H1 (cell line): ENCODE measurements around the gene CCDC136. TPM values are rescaled to one million over a fixed set of nuclear protein-coding genes. Genes with fewer than 3 reads are reported as not detected.

Source experiments
- CTCF ChIA-PET: fragments of 300-600 bp; sonication (Branson Sonifier 250); formaldehyde crosslinking; loops from one replicate; lab custom pipeline; 2021; ENCODE audit not compliant: partially characterized antibody; lab: Charles Lee
- POLR2A ChIA-PET: fragments of 300-600 bp; sonication (Branson Sonifier 250); formaldehyde crosslinking; loops from one replicate; lab custom pipeline; 2021; ENCODE audit warnings: inconsistent platforms; ENCODE audit not compliant: partially characterized antibody; lab: Charles Lee
- DNase-seq, 2 experiments: peaks; one replicate each; pipeline versions ENCODE4 v3.0.0 to v3.0.0-alpha.2; 2010 to 2022; ENCODE audit warnings: low spot score in 2 of 2, low read depth in 1 of 2, mixed read lengths in 1 of 2
- FAIRE-seq: peaks from 2 replicates; lab custom pipeline; 2011; peaks lifted over from hg19 to GRCh38; lab: Jason Lieb, UNC
- H2AFZ ChIP-seq: 2 replicates; pipeline ENCODE4 v1.8.1; 2012; ENCODE audit warnings: low read length, inconsistent platforms
- H2AK5ac ChIP-seq: 2 replicates; pipeline ENCODE4 v1.6.1; 2013; ENCODE audit warnings: low read depth, low read length
- H2BK120ac ChIP-seq: replicated peaks from 2 replicates; pipeline ENCODE3; 2013; ENCODE audit warnings: low read depth, low read length, inconsistent platforms
- H2BK12ac ChIP-seq: 2 replicates; pipeline ENCODE4 v1.6.1; 2013; ENCODE audit warnings: low read depth, low read length
- H2BK15ac ChIP-seq: 2 replicates; pipeline ENCODE4 v1.6.1; 2013; ENCODE audit warnings: low read length
- H2BK20ac ChIP-seq: 2 replicates; pipeline ENCODE4 v1.6.1; 2013; ENCODE audit warnings: low read length
- H2BK5ac ChIP-seq: 2 replicates; pipeline ENCODE4 v1.6.1; 2013; ENCODE audit warnings: low read depth, low read length
- H3K14ac ChIP-seq: 2 replicates; pipeline ENCODE4 v1.6.1; 2013; ENCODE audit warnings: inconsistent platforms; ENCODE audit not compliant: insufficient read length
- H3K18ac ChIP-seq: 2 replicates; pipeline ENCODE4 v1.6.1; 2013; ENCODE audit warnings: low read length; ENCODE audit errors: extremely low read depth
- H3K23ac ChIP-seq: 2 replicates; pipeline ENCODE4 v1.6.1; 2013; ENCODE audit warnings: inconsistent platforms; ENCODE audit not compliant: insufficient read length
- H3K23me2 ChIP-seq: 2 replicates; pipeline ENCODE4 v1.6.1; 2013; ENCODE audit warnings: low read depth, low read length
- H3K27ac ChIP-seq: 2 replicates; pipeline ENCODE4 v1.6.1; 2011; ENCODE audit warnings: low read depth, low read length, inconsistent platforms
- H3K27me3 ChIP-seq, 4 experiments: replicated peaks in 1 of 4; 1 replicate in 1 of 4; 2 replicates in 3 of 4; pipeline versions ENCODE4 v1.6.1 to v1.8.1; 2011 to 2013; ENCODE audit warnings: low read length in 3 of 4, mild to moderate bottlenecking in 3 of 4, inconsistent platforms in 2 of 4, mixed read lengths in 2 of 4, moderate library complexity in 1 of 4; ENCODE audit not compliant: control insufficient read depth in 3 of 4, insufficient read depth in 3 of 4; ENCODE audit errors: extremely low read depth in 1 of 4
- H3K36me3 ChIP-seq, 4 experiments: 2 replicates each; pipeline versions ENCODE4 v1.6.1 to v1.8.1; 2011 to 2013; ENCODE audit warnings: mild to moderate bottlenecking in 4 of 4, low read length in 3 of 4, moderate library complexity in 2 of 4, control low read depth in 1 of 4, inconsistent platforms in 1 of 4; ENCODE audit not compliant: insufficient read depth in 4 of 4, control insufficient read depth in 2 of 4
- H3K4ac ChIP-seq: replicated peaks from 2 replicates; pipeline ENCODE3; 2013; ENCODE audit warnings: low read length, low read depth, mixed read lengths, inconsistent platforms; ENCODE audit not compliant: insufficient read length
- H3K4me1 ChIP-seq, 4 experiments: replicated peaks in 1 of 4; 1 replicate in 1 of 4; 2 replicates in 3 of 4; pipeline versions ENCODE4 v1.6.1 to v1.8.1; 2011 to 2013; ENCODE audit warnings: low read length in 3 of 4, inconsistent platforms in 2 of 4, mixed read lengths in 1 of 4; ENCODE audit not compliant: insufficient read depth in 4 of 4, control insufficient read depth in 3 of 4
- H3K4me2 ChIP-seq, 2 experiments: 2 replicates each; pipeline versions ENCODE4 v1.6.1 to v1.8.1; 2011 to 2013; ENCODE audit warnings: low read depth in 2 of 2, low read length in 2 of 2, control low read depth in 1 of 2, inconsistent platforms in 1 of 2, mild to moderate bottlenecking in 1 of 2; ENCODE audit not compliant: insufficient read depth in 1 of 2
- H3K4me3 ChIP-seq, 4 experiments: fragments of 200-600, 300-600 bp in 1 of 4; sonication (generic), shearing (Covaris generic), sonication (Bioruptor Twin) in 1 of 4; 2 replicates each; pipeline versions ENCODE4 v1.5.1 to v1.8.1; 2011 to 2016; ENCODE audit warnings: low read length in 4 of 4, low read depth in 3 of 4, control low read depth in 2 of 4, inconsistent platforms in 2 of 4, mild to moderate bottlenecking in 2 of 4, mixed read lengths in 1 of 4, moderate library complexity in 1 of 4; ENCODE audit not compliant: insufficient read depth in 2 of 4; ENCODE audit errors: extremely low read depth in 1 of 4
- H3K56ac ChIP-seq: replicated peaks from 2 replicates; pipeline ENCODE3; 2013; ENCODE audit warnings: low read depth, mild to moderate bottlenecking, mixed read lengths, low read length, inconsistent platforms; ENCODE audit not compliant: insufficient read length
- H3K79me1 ChIP-seq: 2 replicates; pipeline ENCODE4 v1.6.1; 2013; ENCODE audit warnings: low read depth, low read length, control low read depth
- H3K79me2 ChIP-seq, 2 experiments: 2 replicates each; pipeline versions ENCODE4 v1.6.1 to v1.8.1; 2012 to 2013; ENCODE audit warnings: low read length in 2 of 2, mild to moderate bottlenecking in 2 of 2, inconsistent platforms in 1 of 2; ENCODE audit not compliant: insufficient read depth in 2 of 2, control insufficient read depth in 1 of 2
- H3K9ac ChIP-seq, 4 experiments: replicated peaks in 1 of 4; 1 replicate in 1 of 4; 2 replicates in 3 of 4; pipeline versions ENCODE4 v1.6.1 to v1.8.1; 2011 to 2013; ENCODE audit warnings: low read depth in 3 of 4, low read length in 3 of 4, control low read depth in 2 of 4, mild to moderate bottlenecking in 2 of 4, moderate library complexity in 2 of 4, inconsistent platforms in 1 of 4; ENCODE audit errors: extremely low read depth in 1 of 4
- H3K9me3 ChIP-seq, 2 experiments: 2 replicates each; pipeline versions ENCODE4 v1.6.1 to v1.8.1; 2012 to 2013; ENCODE audit warnings: mild to moderate bottlenecking in 2 of 2, moderate library complexity in 2 of 2, control low read depth in 1 of 2, inconsistent platforms in 1 of 2, low read depth in 1 of 2, low read length in 1 of 2, mixed read lengths in 1 of 2; ENCODE audit not compliant: insufficient read depth in 2 of 2
- H4K20me1 ChIP-seq, 2 experiments: replicated peaks in 1 of 2; 2 replicates each; pipeline versions ENCODE3 to v1.8.1; 2011 to 2013; ENCODE audit warnings: inconsistent platforms in 2 of 2, low read length in 2 of 2, mild to moderate bottlenecking in 1 of 2; ENCODE audit not compliant: insufficient read depth in 2 of 2, control insufficient read depth in 1 of 2
- H4K5ac ChIP-seq: 2 replicates; pipeline ENCODE4 v1.6.1; 2013; ENCODE audit warnings: low read length, low read depth, mixed read lengths, inconsistent platforms; ENCODE audit not compliant: insufficient read length
- H4K8ac ChIP-seq: 2 replicates; pipeline ENCODE4 v1.8.0; 2013; ENCODE audit warnings: mild to moderate bottlenecking, moderate library complexity, low read length, inconsistent platforms; ENCODE audit not compliant: insufficient read depth; ENCODE audit errors: extremely low read depth
- H4K91ac ChIP-seq: replicated peaks from 2 replicates; pipeline ENCODE3; 2013; ENCODE audit warnings: low read length, mixed read lengths, inconsistent platforms; ENCODE audit not compliant: insufficient read length
- ASH2L ChIP-seq: fragments of 200-600, 300-600 bp; sonication (generic); IDR thresholded peaks from one replicate; pipeline ENCODE4 v1.7.1; 2017; ENCODE audit warnings: low read length
- BRCA1 ChIP-seq: IDR thresholded peaks from 2 replicates; pipeline ENCODE4 v1.6.1; 2012; ENCODE audit warnings: low read depth, low read length, improper control_type of control experiment
- PHF8 ChIP-seq: fragments of 200-600 bp; sonication (generic); conservative IDR thresholded peaks from 2 replicates; pipeline ENCODE4 v1.7.1; 2012; ENCODE audit warnings: low read depth, mild to moderate bottlenecking, inconsistent platforms, low read length, moderate library complexity
- RAD21 ChIP-seq, 2 experiments: IDR thresholded peaks in 1 of 2; conservative IDR thresholded peaks in 1 of 2; 2 replicates each; pipeline ENCODE4 v1.6.1; 2011; ENCODE audit warnings: low read depth in 2 of 2, low read length in 2 of 2, improper control_type of control experiment in 1 of 2, inconsistent platforms in 1 of 2, mild to moderate bottlenecking in 1 of 2, moderate library complexity in 1 of 2
- RFX5 ChIP-seq: IDR thresholded peaks from 2 replicates; pipeline ENCODE4 v1.6.1; 2011; ENCODE audit warnings: low read depth, low read length, improper control_type of control experiment, borderline replicate concordance
- RXRA ChIP-seq: IDR thresholded peaks from 2 replicates; pipeline ENCODE4 v1.6.1; 2011; ENCODE audit warnings: low read depth, mild to moderate bottlenecking, low read length, moderate library complexity; ENCODE audit not compliant: insufficient read depth
- WGBS, 2 experiments: shearing (Covaris generic) in 1 of 2; methylation state at CpG; one replicate each; pipeline versions ENCODE4 v1.1.6 to v1.1.7; 2013 to 2015; ENCODE audit warnings: low lambda C conversion rate in 2 of 2, mixed read lengths in 2 of 2, inconsistent platforms in 1 of 2, low coverage in 1 of 2, missing lambda C conversion rate in 1 of 2; ENCODE audit not compliant: insufficient replicate concordance in 2 of 2, insufficient coverage in 1 of 2, insufficient read length in 1 of 2; ENCODE audit errors: extremely low coverage in 1 of 2, missing lambda C conversion rate in 1 of 2; 5-methylcytosine and 5-hydroxymethylcytosine counted together
- polyA plus RNA-seq, 7 experiments: library from polyadenylated mRNA; depleted of rRNA in 3 of 7; stranded (reverse) in 5 of 7; unstranded in 2 of 7; fragments of >200 nt in 5 of 7; fragments of 200-250 nt in 2 of 7; gene quantifications; 1 replicate in 5 of 7; 2 replicates in 1 of 7; 4 replicates in 1 of 7; pipeline versions ENCODE4 v1.2.1 to v1.2.3, GENCODE V29; 2011 to 2013; ENCODE audit warnings: missing spikeins in 2 of 7, mixed read lengths in 2 of 7
- total RNA-seq: library from RNA; stranded (reverse); fragmentation: NEBNext Ultra II Directional; extraction: Animal tissue kit (Norgen Biotek cat#: 25700); gene quantifications from 2 replicates; pipeline ENCODE4 v1.2.1, GENCODE V29; 2021

CCDC136 gene
- total and polyA plus RNA-seq, 2 of the 8 experiments (the other 6 are each of a cell fraction or from before 2014, with no cell fraction given): 35.6 to 47.7 TPM

GRCh38 chr7:128794020-128794419 lies 2.3 kb downstream of the CCDC136 start:
- no peak overlapping the region for H2AFZ ChIP-seq
- no peak overlapping the region for H3K4me3 ChIP-seq
- CTCF ChIA-PET: interaction anchor here (0.8 to 5.8 kb wide), 9 partner anchors 8 to 88 kb away, joined by 3 to 42 read pairs (median 3); partner anchors contain the start of gene ATP6V1F
- H3K9me3 ChIP-seq: no peaks in the 10 kb centered on the region
- H2BK12ac ChIP-seq: no peak overlapping the region
- H3K56ac ChIP-seq: no peak overlapping the region
- no peaks in the 10 kb centered on the region for H4K20me1 ChIP-seq
- no peak for TF ChIP-seq ASH2L
- no peak for TF ChIP-seq RFX5
- TF ChIP-seq PHF8: no peak
- TF ChIP-seq RAD21 (IDR thresholded peaks at IDR 0.05 in 1 of 2, conservative IDR thresholded peaks at IDR 0.05 in 1 of 2; ENCODE audit: low read depth in 2 of 2, low read length in 2 of 2): peak; percentile 29 to 40; a peak in 3 of 4 replicates
- TF ChIP-seq RXRA: no peak
- TF ChIP-seq BRCA1: no peak
- TF ChIP-seq, all 59 proteins: peak for 1
- H4K91ac ChIP-seq: no peak overlapping the region
- no peak overlapping the region for H4K8ac ChIP-seq
- DNase-seq (no peak), FAIRE-seq (no peak)
- H3K36me3 ChIP-seq: peaks cover 0 to 11% (median 2%) of the 10 kb centered on the region in 4 experiments; a peak in 4 of 8 replicates
- no peak overlapping the region for H3K18ac ChIP-seq
- H3K4me1 ChIP-seq: peaks cover 6 to 11% (median 8%) of the 10 kb centered on the region in 4 experiments
- POLR2A ChIA-PET: interaction anchor here (1.0 to 2.4 kb wide), 4 partner anchors 11 to 54 kb away, joined by 3 to 9 read pairs (median 3); partner anchors contain the start of gene CALU
- no peaks in the 10 kb centered on the region for H3K79me1 ChIP-seq
- no peak overlapping the region for H3K9ac ChIP-seq
- no peaks in the 10 kb centered on the region; a peak in 1 of 7 replicates for H3K27me3 ChIP-seq
- H2BK120ac ChIP-seq: no peak overlapping the region
- H3K23me2 ChIP-seq: peaks cover 8% of the 10 kb centered on the region; the same call in 1 of the 2 replicates
- no peak overlapping the region for H2BK20ac ChIP-seq
- H3K23ac ChIP-seq: no peak overlapping the region
- WGBS, 2 experiments: 87% methylated on average over 3 of the region's 3 CpGs; no CpG with 5 or more reads in 1 of the 2 experiments
- H2BK15ac ChIP-seq: no peak overlapping the region
- no peak overlapping the region for H2AK5ac ChIP-seq
- no peaks in the 10 kb centered on the region for H3K79me2 ChIP-seq
- no peak overlapping the region for H3K4ac ChIP-seq
- H3K14ac ChIP-seq: no peak overlapping the region
- H4K5ac ChIP-seq: no peak overlapping the region
- H3K27ac ChIP-seq: no peak overlapping the region
- no peak overlapping the region for H3K4me2 ChIP-seq
- no peak overlapping the region for H2BK5ac ChIP-seq
